Fibroblast of pulmonary artery (primary cell): ENCODE data around the gene PTPN14.

Experiments
- DNase-seq: peaks from one replicate; pipeline ENCODE4 v3.0.0-alpha.2; 2010; ENCODE audit warnings: low read depth
- H3K4me3 ChIP-seq: replicated peaks from 2 replicates; pipeline ENCODE4 v1.5.1; 2011; ENCODE audit warnings: low read depth, mild to moderate bottlenecking, control low read depth, low read length, moderate library complexity
- TF ChIP-seq, protein P1 (sequence below): IDR thresholded peaks from 2 replicates; pipeline ENCODE4 v1.5.1; 2011; ENCODE audit warnings: mild to moderate bottlenecking, control low read depth, low read length, inconsistent platforms; ENCODE audit errors: missing control alignments

The PTPN14 gene

DNA sequence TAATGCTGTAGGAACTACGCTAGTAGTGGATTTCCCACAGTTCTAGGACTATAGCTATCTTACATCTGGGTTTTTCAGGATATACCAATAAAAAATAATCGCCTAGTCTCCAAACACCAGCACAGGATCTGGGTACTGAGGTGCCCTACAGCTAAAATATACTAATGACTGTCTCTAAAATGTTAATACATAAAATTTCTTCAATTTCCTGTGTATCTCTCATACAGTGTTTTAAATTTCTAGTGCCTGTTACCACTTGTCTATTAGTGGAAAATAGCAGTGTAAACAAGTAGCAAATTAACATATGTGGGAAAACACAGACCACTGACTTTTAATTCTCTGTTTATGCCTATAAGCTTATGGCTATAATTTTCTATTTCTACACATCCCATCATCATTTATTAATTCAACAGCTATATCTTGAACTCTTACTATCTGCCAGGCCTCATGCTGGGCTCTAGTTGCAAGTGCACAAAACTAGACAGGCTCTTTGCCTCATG, 16.1 kb upstream of the PTPN14 start:
- no peak for DNase-seq
- H3K4me3 ChIP-seq, result no peak overlapping the region

DNA sequence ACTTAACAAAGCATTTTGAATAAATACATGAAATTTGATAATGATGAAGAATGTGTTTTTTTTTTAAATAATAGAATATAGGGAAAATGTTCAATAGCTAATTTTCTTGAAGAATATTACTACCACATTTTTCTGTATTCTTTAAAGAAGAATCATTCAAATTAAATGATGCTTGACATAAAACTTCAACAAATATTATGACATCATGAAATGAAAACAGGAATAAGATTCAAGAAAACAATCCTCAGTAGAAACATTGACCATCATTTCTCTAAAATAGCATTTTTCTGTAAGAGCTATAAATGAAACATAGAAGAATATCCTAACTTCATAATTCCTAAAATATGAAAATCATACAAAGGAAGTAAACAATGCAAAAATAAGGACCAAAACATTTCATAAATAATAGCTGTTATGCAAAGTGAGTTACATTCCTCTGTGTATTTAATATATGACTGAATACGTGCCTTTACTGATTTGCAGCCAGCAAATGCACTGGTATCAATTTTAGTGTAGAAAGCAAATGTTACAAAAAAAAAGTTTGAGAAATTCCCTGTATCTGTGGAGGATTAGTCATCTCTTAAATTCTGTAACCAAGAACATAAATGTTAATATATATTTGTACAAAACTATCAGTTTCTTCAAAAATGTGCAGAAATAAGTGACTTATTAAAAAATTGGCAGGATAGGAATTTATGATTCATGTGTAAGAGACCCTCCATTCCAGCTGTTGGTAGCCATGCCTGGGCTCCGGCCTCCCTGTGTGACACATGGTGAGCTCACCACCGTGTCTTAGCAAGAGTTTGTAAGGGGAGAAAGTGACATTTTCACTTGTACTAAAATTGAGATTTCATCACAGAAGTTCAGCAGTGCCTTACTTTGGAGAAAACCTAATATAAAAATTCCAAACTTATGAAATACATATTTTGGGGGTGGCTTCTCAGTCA, 15.0 kb upstream of the PTPN14 start:
- TF ChIP-seq, protein P1, sequence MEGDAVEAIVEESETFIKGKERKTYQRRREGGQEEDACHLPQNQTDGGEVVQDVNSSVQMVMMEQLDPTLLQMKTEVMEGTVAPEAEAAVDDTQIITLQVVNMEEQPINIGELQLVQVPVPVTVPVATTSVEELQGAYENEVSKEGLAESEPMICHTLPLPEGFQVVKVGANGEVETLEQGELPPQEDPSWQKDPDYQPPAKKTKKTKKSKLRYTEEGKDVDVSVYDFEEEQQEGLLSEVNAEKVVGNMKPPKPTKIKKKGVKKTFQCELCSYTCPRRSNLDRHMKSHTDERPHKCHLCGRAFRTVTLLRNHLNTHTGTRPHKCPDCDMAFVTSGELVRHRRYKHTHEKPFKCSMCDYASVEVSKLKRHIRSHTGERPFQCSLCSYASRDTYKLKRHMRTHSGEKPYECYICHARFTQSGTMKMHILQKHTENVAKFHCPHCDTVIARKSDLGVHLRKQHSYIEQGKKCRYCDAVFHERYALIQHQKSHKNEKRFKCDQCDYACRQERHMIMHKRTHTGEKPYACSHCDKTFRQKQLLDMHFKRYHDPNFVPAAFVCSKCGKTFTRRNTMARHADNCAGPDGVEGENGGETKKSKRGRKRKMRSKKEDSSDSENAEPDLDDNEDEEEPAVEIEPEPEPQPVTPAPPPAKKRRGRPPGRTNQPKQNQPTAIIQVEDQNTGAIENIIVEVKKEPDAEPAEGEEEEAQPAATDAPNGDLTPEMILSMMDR, result no peak
- DNase-seq, result peak; percentile 66
- no peak overlapping the region for H3K4me3 ChIP-seq

More for the DNA sequence above, 16.1 kb upstream of the PTPN14 start:
- TF ChIP-seq, protein P1, result no peak

DNA sequence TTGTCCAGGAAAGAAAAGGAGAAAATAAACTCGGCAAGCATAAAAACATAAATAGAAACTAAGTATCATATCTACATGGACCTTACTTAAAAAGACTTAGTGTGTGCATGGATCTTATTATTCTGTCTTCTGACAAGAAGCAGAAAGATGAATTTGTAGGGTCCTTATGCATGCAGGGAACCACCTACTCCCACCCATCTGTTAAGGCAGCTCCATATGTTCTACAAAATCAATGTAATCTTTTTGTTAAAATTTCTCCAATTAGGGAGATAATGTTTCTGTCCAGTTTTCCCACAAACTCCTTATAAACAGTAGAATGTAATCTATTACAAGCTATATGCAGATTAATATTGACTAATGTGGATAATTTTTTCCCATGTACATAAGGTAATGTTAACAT, 13.9 kb upstream of the PTPN14 start:
- no peak overlapping the region for H3K4me3 ChIP-seq
- DNase-seq, result no peak
- TF ChIP-seq, protein P1, result no peak

DNA sequence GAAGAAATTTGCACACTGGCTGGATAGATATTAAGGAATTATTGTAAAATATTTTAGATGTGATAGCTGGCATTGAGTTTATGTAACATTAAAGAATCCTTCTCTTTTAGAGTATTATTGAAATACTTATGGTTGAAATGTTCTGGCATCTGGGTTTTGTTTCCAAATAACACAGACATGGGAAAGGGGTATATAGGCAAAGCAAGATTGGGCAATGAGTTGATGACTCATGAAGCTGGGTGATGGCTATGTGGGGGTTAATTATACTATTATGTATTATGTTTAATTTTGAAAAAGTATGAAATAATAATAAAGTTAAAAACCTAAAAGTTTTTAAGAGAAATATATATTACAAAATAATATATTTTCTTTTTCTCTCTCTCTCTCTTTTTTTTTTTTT, 12.5 kb upstream of the PTPN14 start:
- no peak overlapping the region for H3K4me3 ChIP-seq
- DNase-seq, result peak; percentile 75
- TF ChIP-seq, protein P1, result no peak

DNA sequence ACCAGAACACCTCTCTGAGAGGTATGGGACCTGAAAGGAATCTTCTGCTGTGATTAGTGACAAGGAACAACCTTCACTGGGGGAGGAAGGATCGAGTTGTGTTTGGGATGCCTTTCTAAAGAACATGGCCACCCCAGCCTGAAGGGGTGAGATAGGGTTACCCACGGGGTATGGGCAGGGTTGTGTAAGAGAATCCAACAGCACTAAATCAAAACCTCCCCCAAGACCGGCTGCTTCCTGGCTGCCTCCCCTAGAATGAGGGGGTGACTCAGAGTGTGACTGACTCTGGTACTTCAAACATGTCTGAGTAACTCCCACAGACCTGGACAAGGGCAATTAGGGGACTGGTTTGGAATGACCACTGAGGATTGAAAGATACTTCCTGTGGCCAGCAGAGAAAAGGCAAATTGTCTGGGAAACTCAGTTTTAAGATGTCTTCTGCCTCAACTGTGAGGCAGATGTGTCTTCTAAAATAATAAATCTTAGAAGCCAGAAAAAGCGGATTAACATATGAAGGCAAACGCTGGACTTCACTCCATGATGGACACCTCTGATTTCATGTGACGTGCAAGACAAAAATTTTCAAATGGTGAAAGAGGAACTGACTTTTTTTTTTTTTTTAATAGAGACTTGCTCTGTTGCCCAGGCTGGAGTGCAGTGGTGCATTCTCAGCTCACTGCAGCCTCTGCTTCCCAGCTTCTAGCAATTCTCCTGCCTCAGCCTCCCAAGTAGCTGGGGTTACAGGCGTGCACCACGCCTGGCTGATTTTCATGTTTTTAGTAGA, 6.7 kb upstream of the PTPN14 start:
- TF ChIP-seq, protein P1, result no peak
- peak; percentile 73 for DNase-seq
- no peak overlapping the region for H3K4me3 ChIP-seq

DNA sequence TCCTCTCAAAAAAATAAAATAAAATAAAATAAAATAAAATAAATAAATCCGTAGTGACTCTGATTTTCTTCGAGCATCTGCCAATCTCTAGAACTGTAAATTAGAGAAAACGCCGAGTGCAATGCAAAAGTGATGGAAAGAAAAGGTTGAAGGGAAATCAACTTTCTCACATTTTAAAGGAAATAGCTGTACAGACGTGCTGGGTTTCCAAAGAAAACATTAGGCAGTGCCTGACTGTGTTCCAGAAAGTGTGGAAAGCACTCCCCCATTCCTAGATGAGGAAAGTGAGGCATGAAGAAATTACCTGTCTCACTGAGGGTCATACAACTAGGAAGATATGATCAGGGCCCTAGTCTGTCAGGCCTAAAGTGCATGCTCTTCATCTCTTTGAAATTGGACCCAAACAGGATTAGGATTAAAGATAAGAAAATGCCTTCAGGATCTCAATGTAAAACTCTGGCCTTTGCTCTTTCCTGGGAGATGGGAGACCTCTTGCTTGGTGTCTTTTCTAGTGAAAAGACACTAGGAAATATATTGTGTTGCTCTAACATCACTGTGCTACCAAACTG, 1.8 kb upstream of the PTPN14 start:
- TF ChIP-seq, protein P1, result no peak
- H3K4me3 ChIP-seq, result no peak overlapping the region

More for the DNA sequence above, 1.8 kb upstream of the PTPN14 start:
- DNase-seq, result no peak
